Tibial artery (tissue), 4 donors: ENCODE data around the gene PRDM16.

Experiments
- DNase-seq, 2 donors: peaks; one replicate each; pipeline ENCODE4 v3.0.0-alpha.2; 2019
- H3K27ac ChIP-seq, 2 donors: fragments of 200-600 bp; sonication (generic) in 1 of 2; 1 replicate in 1 of 2; 2 replicates in 1 of 2; pipeline ENCODE4 v1.5.1; 2018 to 2019; ENCODE audit warnings: mild to moderate bottlenecking in 1 of 2
- H3K27me3 ChIP-seq, 2 donors: fragments of 200-600 bp; sonication (generic) in 1 of 2; one replicate each; pipeline versions ENCODE4 v1.5.1 to v1.6.0; 2016 to 2019
- H3K36me3 ChIP-seq, 3 donors: fragments of 200-600 bp; sonication (generic) in 2 of 3; one replicate each; pipeline ENCODE4 v1.5.1; 2016 to 2019; ENCODE audit warnings: mild to moderate bottlenecking in 2 of 3
- H3K4me1 ChIP-seq, 4 donors: fragments of 200-600 bp; sonication (generic) in 2 of 4; 1 replicate in 3 of 4; 2 replicates in 1 of 4; pipeline ENCODE4 v1.5.1; 2016 to 2019
- H3K4me3 ChIP-seq, 2 donors: fragments of 200-600 bp; sonication (generic) in 1 of 2; 1 replicate in 1 of 2; 2 replicates in 1 of 2; pipeline ENCODE4 v1.5.1; 2018 to 2019; ENCODE audit warnings: mild to moderate bottlenecking in 2 of 2
- H3K9me3 ChIP-seq, 3 donors: fragments of 200-600 bp; sonication (generic) in 1 of 3; one replicate each; pipeline ENCODE4 v1.5.1; 2016 to 2019
- CTCF ChIP-seq, 2 experiments: fragments of 200-600 bp in 1 of 2; fragments of 450-650 bp in 1 of 2; IDR thresholded peaks; one replicate each; pipeline ENCODE4 v1.5.1; 2017 to 2019; ENCODE audit warnings: antibody characterized with exemption in 2 of 2, mild to moderate bottlenecking in 1 of 2, moderate library complexity in 1 of 2
- intact Hi-C: fragments of 100-400 bp; cut with DNase I; formaldehyde crosslinking; loops from one replicate; pipeline ENCODE4 v1.15.0; 2023; ENCODE audit warnings: low total_unique reads

PRDM16 gene

GRCh38 chr1:3058263-3059030, 10.6 kb upstream of the PRDM16 start:
- H3K27ac ChIP-seq, result no peak overlapping the region
- peaks cover 22 to 27% (median 24%) of the 10 kb centered on the region in 3 donors for H3K36me3 ChIP-seq
- DNase-seq, result no peak
- H3K9me3 ChIP-seq, result no peaks in the 10 kb centered on the region
- peaks cover 0 to 11% (median 5%) of the 10 kb centered on the region in 4 donors for H3K4me1 ChIP-seq
- H3K4me3 ChIP-seq, result no peak overlapping the region
- H3K27me3 ChIP-seq, result no peaks in the 10 kb centered on the region
- intact Hi-C loops, result no loop called here
- no peak for TF ChIP-seq CTCF (IDR thresholded peaks at IDR 0.05)

GRCh38 chr1:3060127-3060526, 8.9 kb upstream of the PRDM16 start:
- H3K27ac ChIP-seq, result no peak overlapping the region
- H3K27me3 ChIP-seq, result no peaks in the 10 kb centered on the region
- no peak for TF ChIP-seq CTCF (IDR thresholded peaks at IDR 0.05)
- no peak overlapping the region for H3K4me3 ChIP-seq
- peaks cover 26 to 29% (median 27%) of the 10 kb centered on the region in 3 donors for H3K36me3 ChIP-seq
- intact Hi-C loops, result loop anchor here (5.0 kb wide), 2 partner anchors 222 to 367 kb away; no protein-coding TSS in a partner anchor
- H3K4me1 ChIP-seq, result peaks cover 0 to 27% (median 16%) of the 10 kb centered on the region in 4 donors
- DNase-seq, result no peak
- no peaks in the 10 kb centered on the region for H3K9me3 ChIP-seq

DNA sequence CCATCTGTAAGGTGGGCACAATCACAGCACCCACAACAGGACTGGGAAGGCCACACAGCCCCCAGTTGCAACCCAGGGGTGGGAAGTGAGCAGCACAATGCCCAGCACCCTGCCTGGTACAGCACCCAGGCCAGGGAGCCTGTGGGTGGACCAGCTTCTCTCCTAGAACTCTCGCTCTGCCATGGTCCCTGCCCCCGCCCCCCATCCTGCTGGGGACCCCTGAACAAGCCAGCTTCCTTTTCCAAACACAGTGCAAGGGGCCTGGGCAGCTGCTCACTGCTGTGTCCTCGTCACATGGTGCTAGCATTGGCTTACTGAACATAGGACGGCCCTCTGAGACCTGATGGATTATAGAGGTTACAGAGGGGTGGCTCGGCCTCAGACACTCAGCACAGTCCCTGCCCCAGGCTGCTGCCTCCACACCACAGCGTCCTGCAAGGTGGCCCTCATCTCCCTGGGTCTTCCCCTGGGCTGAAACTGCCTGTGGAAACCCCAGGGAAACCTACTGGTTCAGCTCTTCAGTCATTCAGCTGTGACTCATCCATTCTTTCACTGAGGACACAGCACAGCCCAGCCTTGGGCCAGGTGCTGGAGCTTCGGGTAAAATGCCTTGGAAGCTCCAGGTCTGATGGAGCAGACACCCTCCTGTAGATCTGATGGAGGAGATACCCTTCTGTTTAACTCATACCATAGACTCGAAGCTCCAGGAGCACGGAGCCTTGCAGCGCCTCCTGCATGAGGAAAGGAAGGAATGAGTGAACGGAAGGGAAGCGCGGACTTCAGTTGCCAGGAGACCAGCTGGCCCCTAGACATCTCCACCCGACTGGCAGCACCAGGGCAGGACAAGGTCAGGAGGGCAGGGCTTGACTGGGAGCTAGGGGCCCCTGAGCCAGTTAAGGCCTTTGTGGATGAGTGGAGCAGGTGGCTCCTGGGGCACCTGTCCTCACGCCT, 8.1 kb upstream of the PRDM16 start:
- intact Hi-C loops, result loop anchor here (5.0 kb wide), 2 partner anchors 221 to 366 kb away; no protein-coding TSS in a partner anchor
- TF ChIP-seq CTCF (IDR thresholded peaks at IDR 0.05), result no peak
- no peak for DNase-seq

GRCh38 chr1:3061566-3061965, 7.4 kb upstream of the PRDM16 start:
- Histone ChIP-seq H3K27ac (peak overlapping the region in 1 of 2 donors; percentile 1), H3K4me3 (no peak overlapping the region), H3K4me1 (peaks cover 0 to 41% (median 28%) of the 10 kb centered on the region in 4 donors), H3K27me3 (no peaks in the 10 kb centered on the region), H3K9me3 (no peaks in the 10 kb centered on the region), H3K36me3 (peaks cover 26 to 29% (median 27%) of the 10 kb centered on the region in 3 donors)
- intact Hi-C loops, result loop anchor here (5.0 kb wide), 2 partner anchors 221 to 366 kb away; no protein-coding TSS in a partner anchor
- TF ChIP-seq CTCF (IDR thresholded peaks at IDR 0.05), result no peak
- DNase-seq, result no peak

More for the DNA sequence above, 8.1 kb upstream of the PRDM16 start:
- no peaks in the 10 kb centered on the region for H3K27me3 ChIP-seq
- no peaks in the 10 kb centered on the region for H3K9me3 ChIP-seq
- peaks cover 0 to 35% (median 23%) of the 10 kb centered on the region in 4 donors for H3K4me1 ChIP-seq
- H3K4me3 ChIP-seq, result no peak overlapping the region
- H3K36me3 ChIP-seq, result peaks cover 26 to 29% (median 27%) of the 10 kb centered on the region in 3 donors
- H3K27ac ChIP-seq, result no peak overlapping the region

- DNase-seq, result no peak
- Histone ChIP-seq H3K36me3 (peaks cover 26 to 29% (median 27%) of the 10 kb centered on the region in 3 donors), H3K27me3 (no peaks in the 10 kb centered on the region), H3K4me1 (peaks cover 0 to 46% (median 31%) of the 10 kb centered on the region in 4 donors), H3K4me3 (no peak overlapping the region), H3K9me3 (no peaks in the 10 kb centered on the region), H3K27ac (peak overlapping the region; percentile 1 to 30)
- TF ChIP-seq CTCF (IDR thresholded peaks at IDR 0.05), result no peak
- intact Hi-C loops, result loop anchor here (5.0 kb wide), 2 partner anchors 220 to 365 kb away; no protein-coding TSS in a partner anchor
These were observed 6.9 kb upstream of the PRDM16 start for GRCh38 chr1:3061981-3062615.
